Activated naive CD4-positive, alpha-beta T cell treated with anti-CD3 and anti-CD28 coated beads, Interleukin-2, amount 50 U/mL, for 24 hours (primary cell): ENCODE results near the gene STAC.
"Not testable (repeated sequence)": the region's sequence is repeated elsewhere in the genome, so short reads cannot be mapped to it uniquely, and the experiment has no call there.

ENCODE experiments used
- H3K27ac Mint-ChIP-seq: one replicate; pipeline ENCODE4 v1.8.0; 2021; ENCODE audit warnings: mild to moderate bottlenecking, mixed read lengths
- H3K27me3 Mint-ChIP-seq: one replicate; pipeline ENCODE4 v1.8.0; 2021; ENCODE audit warnings: mixed read lengths
- H3K36me3 Mint-ChIP-seq: one replicate; pipeline ENCODE4 v1.8.0; 2021; ENCODE audit warnings: mixed read lengths
- H3K4me1 Mint-ChIP-seq: one replicate; pipeline ENCODE4 v1.8.0; 2021; ENCODE audit warnings: mixed read lengths
- H3K4me3 Mint-ChIP-seq: one replicate; pipeline ENCODE4 v1.8.0; 2021; ENCODE audit warnings: mild to moderate bottlenecking, mixed read lengths
- H3K9me3 Mint-ChIP-seq: one replicate; pipeline ENCODE4 v1.8.0; 2021; ENCODE audit warnings: mixed read lengths

Gene STAC

GRCh38 chr3:36446276-36446675 is 66.0 kb downstream of the STAC start:
- no peaks in the 10 kb centered on the region for H3K36me3 Mint-ChIP-seq
- H3K27ac Mint-ChIP-seq = no peak overlapping the region
- no peaks in the 10 kb centered on the region for H3K27me3 Mint-ChIP-seq
- H3K4me1 Mint-ChIP-seq = no peaks in the 10 kb centered on the region
- H3K4me3 Mint-ChIP-seq = no peak overlapping the region
- H3K9me3 Mint-ChIP-seq = peaks cover 2% of the 10 kb centered on the region

GRCh38 chr3:36447061-36447460 is 66.8 kb downstream of the STAC start:
- Mint-ChIP-seq H3K9me3 (no peaks in the 10 kb centered on the region), H3K36me3 (no peaks in the 10 kb centered on the region), H3K27ac (no peak overlapping the region), H3K4me3 (no peak overlapping the region), H3K4me1 (no peaks in the 10 kb centered on the region), H3K27me3 (no peaks in the 10 kb centered on the region)

- Mint-ChIP-seq H3K27ac (no peak overlapping the region), H3K27me3 (no peaks in the 10 kb centered on the region), H3K4me1 (no peaks in the 10 kb centered on the region), H3K4me3 (no peak overlapping the region), H3K36me3 (no peaks in the 10 kb centered on the region), H3K9me3 (no peaks in the 10 kb centered on the region)
These were observed 71.5 kb downstream of the STAC start for GRCh38 chr3:36451816-36452215.

- H3K4me3 Mint-ChIP-seq, H3K27ac Mint-ChIP-seq, H3K4me1 Mint-ChIP-seq, H3K36me3 Mint-ChIP-seq, H3K27me3 Mint-ChIP-seq, H3K9me3 Mint-ChIP-seq: not testable (repeated sequence)
These were observed 72.9 kb downstream of the STAC start for GRCh38 chr3:36453213-36453612.

- not testable (repeated sequence) for H3K27ac Mint-ChIP-seq, H3K9me3 Mint-ChIP-seq, H3K36me3 Mint-ChIP-seq, H3K4me3 Mint-ChIP-seq, H3K27me3 Mint-ChIP-seq, H3K4me1 Mint-ChIP-seq
These were observed 73.6 kb downstream of the STAC start for GRCh38 chr3:36453896-36454295.

- Mint-ChIP-seq H3K27ac (no peak overlapping the region), H3K4me1 (no peaks in the 10 kb centered on the region), H3K36me3 (no peaks in the 10 kb centered on the region)
These were observed 75.1 kb downstream of the STAC start for GRCh38 chr3:36455406-36455805.

GRCh38 chr3:36456784-36457183 is 76.5 kb downstream of the STAC start:
- Mint-ChIP-seq H3K9me3 (peaks cover 4% of the 10 kb centered on the region), H3K27ac (no peak overlapping the region), H3K4me1 (no peaks in the 10 kb centered on the region), H3K4me3 (no peak overlapping the region), H3K36me3 (no peaks in the 10 kb centered on the region), H3K27me3 (no peaks in the 10 kb centered on the region)

More at GRCh38 chr3:36455406-36455805, 75.1 kb downstream of the STAC start:
- Mint-ChIP-seq H3K9me3 (no peaks in the 10 kb centered on the region), H3K27me3 (no peaks in the 10 kb centered on the region), H3K4me3 (no peak overlapping the region)

- Mint-ChIP-seq H3K27me3 (no peaks in the 10 kb centered on the region), H3K4me1 (no peaks in the 10 kb centered on the region), H3K27ac (no peak overlapping the region), H3K36me3 (no peaks in the 10 kb centered on the region), H3K9me3 (peaks cover 4% of the 10 kb centered on the region), H3K4me3 (no peak overlapping the region)
These were observed 77.4 kb downstream of the STAC start for GRCh38 chr3:36457667-36458066.

- no peaks in the 10 kb centered on the region for H3K36me3 Mint-ChIP-seq
- no peak overlapping the region for H3K27ac Mint-ChIP-seq
These were observed 78.9 kb downstream of the STAC start for GRCh38 chr3:36459177-36459576.

GRCh38 chr3:36461597-36461996 is 81.3 kb downstream of the STAC start:
- H3K4me1 Mint-ChIP-seq = no peaks in the 10 kb centered on the region
- H3K27me3 Mint-ChIP-seq = no peaks in the 10 kb centered on the region
- H3K9me3 Mint-ChIP-seq = peaks cover 14% of the 10 kb centered on the region
- no peak overlapping the region for H3K4me3 Mint-ChIP-seq
- H3K36me3 Mint-ChIP-seq = no peaks in the 10 kb centered on the region
- H3K27ac Mint-ChIP-seq = no peak overlapping the region

More at GRCh38 chr3:36459177-36459576, 78.9 kb downstream of the STAC start:
- Mint-ChIP-seq H3K4me3 (no peak overlapping the region), H3K27me3 (no peaks in the 10 kb centered on the region), H3K4me1 (no peaks in the 10 kb centered on the region), H3K9me3 (peaks cover 4% of the 10 kb centered on the region)

GRCh38 chr3:36472045-36472444 is 91.7 kb downstream of the STAC start:
- not testable (repeated sequence) for H3K27ac Mint-ChIP-seq, H3K27me3 Mint-ChIP-seq, H3K4me1 Mint-ChIP-seq, H3K9me3 Mint-ChIP-seq, H3K4me3 Mint-ChIP-seq, H3K36me3 Mint-ChIP-seq

GRCh38 chr3:36475558-36475957 is 95.3 kb downstream of the STAC start:
- Mint-ChIP-seq H3K36me3 (no peaks in the 10 kb centered on the region), H3K27me3 (peaks cover 4% of the 10 kb centered on the region), H3K4me1 (no peaks in the 10 kb centered on the region), H3K4me3 (no peak overlapping the region), H3K9me3 (peaks cover 4% of the 10 kb centered on the region), H3K27ac (no peak overlapping the region)

- no peaks in the 10 kb centered on the region for H3K36me3 Mint-ChIP-seq
- no peaks in the 10 kb centered on the region for H3K9me3 Mint-ChIP-seq
- H3K4me3 Mint-ChIP-seq = no peak overlapping the region
- H3K27ac Mint-ChIP-seq = no peak overlapping the region
- no peaks in the 10 kb centered on the region for H3K4me1 Mint-ChIP-seq
- peaks cover under 1% of the 10 kb centered on the region for H3K27me3 Mint-ChIP-seq
These were observed 96.1 kb downstream of the STAC start for GRCh38 chr3:36476286-36476942.

GRCh38 chr3:36477655-36478054 is 97.4 kb downstream of the STAC start:
- Mint-ChIP-seq H3K27me3 (peaks cover 5% of the 10 kb centered on the region), H3K36me3 (no peaks in the 10 kb centered on the region), H3K4me1 (no peaks in the 10 kb centered on the region), H3K27ac (no peak overlapping the region), H3K4me3 (no peak overlapping the region), H3K9me3 (no peaks in the 10 kb centered on the region)

- Mint-ChIP-seq H3K9me3 (no peaks in the 10 kb centered on the region), H3K36me3 (no peaks in the 10 kb centered on the region), H3K27ac (no peak overlapping the region), H3K27me3 (peaks cover 5% of the 10 kb centered on the region), H3K4me3 (no peak overlapping the region), H3K4me1 (no peaks in the 10 kb centered on the region)
These were observed 100.8 kb downstream of the STAC start for GRCh38 chr3:36480911-36481648.

GRCh38 chr3:36482256-36482655 is 102.0 kb downstream of the STAC start:
- H3K27ac Mint-ChIP-seq = no peak overlapping the region
- no peaks in the 10 kb centered on the region for H3K9me3 Mint-ChIP-seq

More at GRCh38 chr3:36482256-36482655, 102.0 kb downstream of the STAC start:
- Mint-ChIP-seq H3K27me3 (peaks cover 5% of the 10 kb centered on the region), H3K36me3 (no peaks in the 10 kb centered on the region), H3K4me3 (no peak overlapping the region), H3K4me1 (no peaks in the 10 kb centered on the region)
